ENCODE measurements around the gene TPBGL. TPM values are rescaled to one million over a fixed set of nuclear protein-coding genes. Genes with fewer than 3 reads are reported as not detected.
A peak's percentile ranks its signal among the peaks of the same experiment; 100 is the strongest.

The TPBGL gene
- polyA plus RNA-seq, 3 donors, result not detected

GRCh38 chr11:75244052-75244814 is 3.7 kb downstream of the TPBGL start:
- no peak for DNase-seq
- Mint-ChIP-seq H3K36me3 (peaks cover 4 to 6% of the 10 kb centered on the region in 2 donors), H3K4me3 (peak overlapping the region in 1 of 2 donors; percentile 64), H3K27ac (peak overlapping the region in 1 of 7 donors; percentile 11), H3K9me3 (peaks cover 0 to 16% (median 9%) of the 10 kb centered on the region in 7 donors), H3K4me1 (peaks cover 8% of the 10 kb centered on the region), H3K27me3 (ENCODE audit: low read depth in 3 of 3) (peaks cover 51 to 60% (median 51%) of the 10 kb centered on the region in 3 donors)
- Histone ChIP-seq H3K4me2 (replicated peaks; ENCODE audit: extremely low read depth, low read length, poor library complexity, severe bottlenecking) (no peak overlapping the region), H3K9me3 (replicated peaks in 1 of 2; ENCODE audit: control insufficient read depth in 1 of 2, insufficient read depth in 1 of 2, low read length in 2 of 2) (peaks cover 0 to 15% of the 10 kb centered on the region in 2 donors), H3K27ac (ENCODE audit: low read depth in 1 of 2, low read length in 2 of 2) (no peak overlapping the region), H3K4me3 (replicated peaks in 1 of 3; ENCODE audit: low read depth in 2 of 3, low read length in 3 of 3) (no peak overlapping the region), H3K4me1 (ENCODE audit: control insufficient read depth in 1 of 2, insufficient read depth in 2 of 2, low read length in 2 of 2) (peaks cover 8 to 22% of the 10 kb centered on the region in 2 donors), H4K20me1 (ENCODE audit: insufficient read depth, low read length) (no peaks in the 10 kb centered on the region), H3K36me3 (replicated peaks in 1 of 2; ENCODE audit: control insufficient read depth in 1 of 2, insufficient read depth in 2 of 2, low read length in 2 of 2) (no peaks in the 10 kb centered on the region), H3K9ac (ENCODE audit: insufficient read depth, low read length, poor library complexity, severe bottlenecking) (no peak overlapping the region), H3K79me2 (ENCODE audit: insufficient read depth, low read length) (no peaks in the 10 kb centered on the region), H3K27me3 (ENCODE audit: control insufficient read depth in 2 of 2, insufficient read depth in 2 of 2, low read length in 2 of 2) (peaks cover 40 to 50% of the 10 kb centered on the region in 2 donors), H2AFZ (ENCODE audit: insufficient read depth, low read depth, low read length, poor library complexity, severe bottlenecking) (no peak overlapping the region)
- intact Hi-C loops (cut with micrococcal nuclease), result loop anchor here in 1 of 2 donors (5.0 kb wide), 1 partner anchor 37 kb away; no protein-coding TSS in a partner anchor
- TF ChIP-seq, protein P1, sequence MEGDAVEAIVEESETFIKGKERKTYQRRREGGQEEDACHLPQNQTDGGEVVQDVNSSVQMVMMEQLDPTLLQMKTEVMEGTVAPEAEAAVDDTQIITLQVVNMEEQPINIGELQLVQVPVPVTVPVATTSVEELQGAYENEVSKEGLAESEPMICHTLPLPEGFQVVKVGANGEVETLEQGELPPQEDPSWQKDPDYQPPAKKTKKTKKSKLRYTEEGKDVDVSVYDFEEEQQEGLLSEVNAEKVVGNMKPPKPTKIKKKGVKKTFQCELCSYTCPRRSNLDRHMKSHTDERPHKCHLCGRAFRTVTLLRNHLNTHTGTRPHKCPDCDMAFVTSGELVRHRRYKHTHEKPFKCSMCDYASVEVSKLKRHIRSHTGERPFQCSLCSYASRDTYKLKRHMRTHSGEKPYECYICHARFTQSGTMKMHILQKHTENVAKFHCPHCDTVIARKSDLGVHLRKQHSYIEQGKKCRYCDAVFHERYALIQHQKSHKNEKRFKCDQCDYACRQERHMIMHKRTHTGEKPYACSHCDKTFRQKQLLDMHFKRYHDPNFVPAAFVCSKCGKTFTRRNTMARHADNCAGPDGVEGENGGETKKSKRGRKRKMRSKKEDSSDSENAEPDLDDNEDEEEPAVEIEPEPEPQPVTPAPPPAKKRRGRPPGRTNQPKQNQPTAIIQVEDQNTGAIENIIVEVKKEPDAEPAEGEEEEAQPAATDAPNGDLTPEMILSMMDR (IDR thresholded peaks at IDR 0.05), result no peak
- 83% methylated on average over 5 of the region's 10 CpGs for WGBS (ENCODE audit: insufficient coverage)

DNA sequence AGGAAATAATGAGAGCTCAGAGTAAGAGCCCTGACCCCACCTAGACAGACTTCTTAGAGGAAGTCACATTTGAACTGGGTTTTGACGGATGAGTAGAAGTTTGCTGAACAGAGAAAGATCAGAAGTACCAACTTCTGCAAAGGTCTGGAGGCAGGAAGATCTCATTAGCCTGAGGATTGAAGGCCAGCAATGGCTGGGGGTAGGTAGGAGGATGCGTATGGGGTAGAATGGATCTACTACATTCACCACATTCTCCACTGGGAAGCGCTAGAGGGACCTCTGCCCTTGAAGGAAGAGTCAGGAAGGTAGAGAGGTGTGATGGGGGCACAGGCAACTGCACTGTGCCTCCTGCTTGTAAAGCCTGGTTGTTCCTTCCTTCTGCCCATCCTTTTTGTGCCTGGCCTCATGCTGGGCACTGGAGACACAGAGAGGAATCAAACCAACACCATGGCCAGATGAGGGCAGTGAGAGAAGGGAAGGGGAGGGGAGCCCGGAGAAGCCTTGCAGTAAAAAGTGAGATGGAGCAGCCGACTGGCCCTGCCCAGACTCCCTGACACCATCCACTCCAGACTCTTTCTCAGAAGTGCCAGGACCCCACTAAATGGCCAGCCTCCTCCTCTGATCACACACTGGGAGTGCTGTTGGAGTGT is 4.9 kb downstream of the TPBGL start:
- peaks cover 0 to 12% (median 5%) of the 10 kb centered on the region in 7 donors for H3K9me3 Mint-ChIP-seq
- peaks cover 5% of the 10 kb centered on the region for H3K4me1 Mint-ChIP-seq
- TF ChIP-seq, protein P1 (IDR thresholded peaks at IDR 0.05), result no peak
- H3K27me3 ChIP-seq (ENCODE audit: control insufficient read depth in 2 of 2, insufficient read depth in 2 of 2, low read length in 2 of 2), result peaks cover 27 to 37% of the 10 kb centered on the region in 2 donors
- DNase-seq, result no peak
- no peak overlapping the region for H3K4me3 ChIP-seq (replicated peaks in 1 of 3; ENCODE audit: low read depth in 2 of 3, low read length in 3 of 3)
- no peak overlapping the region for H3K4me3 Mint-ChIP-seq
- no peaks in the 10 kb centered on the region for H3K36me3 ChIP-seq (replicated peaks in 1 of 2; ENCODE audit: control insufficient read depth in 1 of 2, insufficient read depth in 2 of 2, low read length in 2 of 2)
- peaks cover 4 to 19% of the 10 kb centered on the region in 2 donors for H3K4me1 ChIP-seq (ENCODE audit: control insufficient read depth in 1 of 2, insufficient read depth in 2 of 2, low read length in 2 of 2)
- H4K20me1 ChIP-seq (ENCODE audit: insufficient read depth, low read length), result no peaks in the 10 kb centered on the region
- intact Hi-C loops (cut with micrococcal nuclease), result loop anchor here (5.0 kb wide), 3 partner anchors 103 to 318 kb away; no protein-coding TSS in a partner anchor
- no peaks in the 10 kb centered on the region for H3K79me2 ChIP-seq (ENCODE audit: insufficient read depth, low read length)
- no CpG with 5 or more reads among the region's 5 CpGs for WGBS (ENCODE audit: insufficient coverage)
- H3K36me3 Mint-ChIP-seq, result peaks cover 4 to 6% of the 10 kb centered on the region in 2 donors
- H3K27me3 Mint-ChIP-seq (ENCODE audit: low read depth in 3 of 3), result peaks cover 42 to 53% (median 46%) of the 10 kb centered on the region in 3 donors
- no peak overlapping the region for H3K4me2 ChIP-seq (replicated peaks; ENCODE audit: extremely low read depth, low read length, poor library complexity, severe bottlenecking)
- H3K27ac Mint-ChIP-seq, result no peak overlapping the region
- H2AFZ ChIP-seq (ENCODE audit: insufficient read depth, low read depth, low read length, poor library complexity, severe bottlenecking), result no peak overlapping the region
- H3K9me3 ChIP-seq (replicated peaks in 1 of 2; ENCODE audit: control insufficient read depth in 1 of 2, insufficient read depth in 1 of 2, low read length in 2 of 2), result peaks cover 0 to 7% of the 10 kb centered on the region in 2 donors
- H3K9ac ChIP-seq (ENCODE audit: insufficient read depth, low read length, poor library complexity, severe bottlenecking), result no peak overlapping the region
- H3K27ac ChIP-seq (ENCODE audit: low read depth in 1 of 2, low read length in 2 of 2), result no peak overlapping the region

Measured in CD14-positive monocyte (primary cell).